GM10266 (cell line): ENCODE data around the gene EEF1AKMT2.

Experiments used
- DNase-seq: peaks from one replicate; pipeline ENCODE4 v3.0.0; 2012; ENCODE audit errors: extremely low spot score
- TF ChIP-seq, protein P1 (sequence below): IDR thresholded peaks from 2 replicates; pipeline ENCODE4 v1.5.1; 2012; ENCODE audit warnings: mild to moderate bottlenecking, low read depth; ENCODE audit not compliant: control insufficient read depth, insufficient read depth; ENCODE audit errors: missing control alignments

The EEF1AKMT2 gene

DNA sequence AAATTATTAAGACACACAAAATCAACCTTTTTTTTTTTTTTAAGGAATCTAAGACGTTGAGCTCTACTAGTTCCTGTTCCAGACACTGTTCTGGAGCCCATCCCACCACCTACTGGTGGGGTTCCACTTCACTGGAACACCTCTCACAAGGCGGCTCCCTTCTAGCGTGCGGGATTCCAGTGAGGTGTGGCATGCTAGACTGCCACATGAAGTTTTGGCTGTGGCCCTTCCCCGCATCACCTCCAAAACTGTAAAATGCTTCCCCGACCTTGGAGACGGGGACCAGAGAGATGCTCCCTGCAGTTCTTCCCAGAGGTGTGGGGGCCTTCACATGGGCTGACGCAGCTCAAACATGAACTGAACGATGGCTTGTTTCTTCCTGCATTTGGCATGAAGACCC is 60.1 kb downstream of the EEF1AKMT2 start:
- TF ChIP-seq, protein P1, sequence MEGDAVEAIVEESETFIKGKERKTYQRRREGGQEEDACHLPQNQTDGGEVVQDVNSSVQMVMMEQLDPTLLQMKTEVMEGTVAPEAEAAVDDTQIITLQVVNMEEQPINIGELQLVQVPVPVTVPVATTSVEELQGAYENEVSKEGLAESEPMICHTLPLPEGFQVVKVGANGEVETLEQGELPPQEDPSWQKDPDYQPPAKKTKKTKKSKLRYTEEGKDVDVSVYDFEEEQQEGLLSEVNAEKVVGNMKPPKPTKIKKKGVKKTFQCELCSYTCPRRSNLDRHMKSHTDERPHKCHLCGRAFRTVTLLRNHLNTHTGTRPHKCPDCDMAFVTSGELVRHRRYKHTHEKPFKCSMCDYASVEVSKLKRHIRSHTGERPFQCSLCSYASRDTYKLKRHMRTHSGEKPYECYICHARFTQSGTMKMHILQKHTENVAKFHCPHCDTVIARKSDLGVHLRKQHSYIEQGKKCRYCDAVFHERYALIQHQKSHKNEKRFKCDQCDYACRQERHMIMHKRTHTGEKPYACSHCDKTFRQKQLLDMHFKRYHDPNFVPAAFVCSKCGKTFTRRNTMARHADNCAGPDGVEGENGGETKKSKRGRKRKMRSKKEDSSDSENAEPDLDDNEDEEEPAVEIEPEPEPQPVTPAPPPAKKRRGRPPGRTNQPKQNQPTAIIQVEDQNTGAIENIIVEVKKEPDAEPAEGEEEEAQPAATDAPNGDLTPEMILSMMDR = no peak
- DNase-seq = no peak

DNA sequence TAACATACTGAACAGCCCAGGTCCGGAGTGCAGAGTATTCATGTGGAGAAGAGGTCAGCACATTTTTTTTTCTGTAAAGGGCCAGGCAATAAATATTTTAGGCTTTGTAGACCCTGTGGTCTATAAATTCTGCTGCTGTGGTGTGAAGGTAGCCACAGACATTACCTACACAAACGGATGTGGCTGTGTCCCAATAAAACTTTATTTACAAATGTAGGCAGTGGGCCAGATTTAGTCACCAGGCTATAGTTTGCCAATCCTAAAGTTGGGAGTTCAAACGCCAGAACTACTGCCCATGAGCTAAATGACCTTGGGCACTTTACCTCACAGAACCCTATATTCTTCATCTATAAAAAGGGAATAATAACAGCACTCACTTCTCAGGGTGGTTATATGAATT is 60.9 kb downstream of the EEF1AKMT2 start:
- TF ChIP-seq, protein P1 = no peak
- DNase-seq = no peak

DNA sequence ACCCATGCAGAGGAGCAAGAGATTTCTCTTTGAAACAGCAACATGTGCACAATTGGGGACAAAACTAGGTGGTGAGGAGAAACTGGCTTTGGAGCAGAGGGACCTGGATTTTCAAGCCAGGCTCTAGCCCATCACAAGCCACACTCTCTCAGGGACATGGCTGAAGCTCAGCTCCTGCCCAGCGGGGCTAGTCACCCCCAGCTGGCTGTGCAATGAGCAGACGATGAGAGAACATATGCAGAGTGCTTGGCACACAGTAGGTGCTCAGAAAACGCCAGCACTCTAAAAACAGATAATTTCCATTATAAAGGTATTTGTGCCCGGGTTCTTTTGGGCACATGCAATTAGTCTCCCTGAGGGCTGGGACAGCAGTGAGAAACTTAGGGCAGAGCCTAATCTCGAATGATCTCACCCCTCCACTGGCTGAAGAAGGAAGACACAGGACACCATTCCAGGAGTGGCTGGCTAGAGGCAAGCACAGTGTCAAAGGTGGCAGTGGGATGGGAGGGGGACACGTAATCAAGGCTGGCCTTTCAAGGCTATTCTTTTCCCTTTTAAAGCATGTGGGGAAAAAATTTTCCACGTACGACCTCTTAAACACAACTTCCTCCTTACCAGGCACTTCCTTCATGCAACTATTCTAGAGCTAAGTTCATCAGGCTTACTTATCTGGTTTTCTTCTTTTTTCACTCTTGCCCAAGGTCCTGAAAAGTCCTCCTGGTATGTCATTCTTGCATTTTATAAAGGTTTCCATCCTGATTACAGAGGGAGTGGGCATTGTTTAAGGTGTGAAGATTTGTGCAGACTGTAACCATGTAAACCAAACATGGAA is 62.6 kb downstream of the EEF1AKMT2 start:
- TF ChIP-seq, protein P1 = no peak
- DNase-seq = no peak

DNA sequence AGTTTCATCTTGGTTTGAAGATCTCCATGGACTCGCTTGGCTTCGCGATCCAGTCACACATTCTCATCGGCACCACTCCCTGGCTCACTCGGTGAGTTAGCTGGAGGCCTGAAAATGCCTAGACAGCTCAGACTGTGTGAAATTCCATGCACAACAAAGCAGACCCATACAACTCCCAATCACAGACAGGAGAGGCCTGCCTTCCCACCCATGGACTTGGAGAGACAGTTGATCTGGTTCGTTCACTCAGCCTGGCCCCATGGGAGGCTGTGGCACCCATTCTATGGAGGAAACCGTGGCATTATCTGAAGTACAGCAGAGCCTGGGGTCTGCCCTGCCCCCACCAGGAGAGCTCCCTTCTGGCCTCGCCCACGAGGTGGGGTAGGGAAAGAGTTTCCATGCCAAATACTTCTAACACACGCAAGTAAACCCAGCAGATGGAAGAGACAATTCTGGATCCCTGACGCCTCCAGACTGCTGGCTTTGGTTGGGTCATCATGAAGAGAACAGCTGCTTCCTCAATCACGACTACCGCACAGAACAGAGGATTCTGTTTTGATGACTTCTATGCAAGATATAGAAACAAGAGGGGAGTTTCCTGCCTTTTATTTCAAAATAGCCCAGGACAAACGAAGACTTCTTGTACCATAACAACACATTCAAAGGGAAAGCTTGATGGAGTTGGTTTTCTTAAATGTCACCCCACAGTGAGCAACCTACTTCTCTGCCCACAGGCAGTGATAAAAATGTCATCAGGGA is 63.4 kb downstream of the EEF1AKMT2 start:
- peak; percentile 42 for DNase-seq
- TF ChIP-seq, protein P1 = no peak

DNA sequence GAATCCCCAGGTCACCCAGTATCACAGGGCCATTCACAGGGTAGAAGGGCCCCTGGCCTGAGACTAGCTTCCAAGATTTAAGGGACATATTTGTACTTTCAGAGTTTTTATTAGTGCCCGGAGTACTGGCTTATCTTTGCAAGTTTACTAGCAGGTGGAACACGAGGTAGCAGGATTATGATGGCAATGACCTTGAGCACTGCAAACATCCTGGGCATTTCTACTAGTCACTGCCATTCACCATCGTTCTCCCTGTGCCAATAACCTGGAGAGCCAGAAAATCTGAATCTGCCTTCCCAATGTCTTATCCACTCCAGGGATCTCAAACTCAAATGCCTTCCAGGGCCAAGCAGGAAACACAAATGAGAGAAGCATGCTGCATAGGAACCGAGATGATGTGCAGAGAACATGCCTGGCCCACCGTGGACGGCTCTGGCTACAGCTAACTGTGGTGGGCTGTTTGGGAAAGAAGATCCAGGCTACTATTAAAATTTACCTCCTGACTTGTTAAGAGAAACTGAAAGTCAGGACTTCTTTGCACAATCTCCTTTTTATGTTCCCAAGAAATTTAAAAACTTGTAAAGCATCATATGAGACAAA is 64.2 kb downstream of the EEF1AKMT2 start:
- TF ChIP-seq, protein P1 = no peak
- no peak for DNase-seq

DNA sequence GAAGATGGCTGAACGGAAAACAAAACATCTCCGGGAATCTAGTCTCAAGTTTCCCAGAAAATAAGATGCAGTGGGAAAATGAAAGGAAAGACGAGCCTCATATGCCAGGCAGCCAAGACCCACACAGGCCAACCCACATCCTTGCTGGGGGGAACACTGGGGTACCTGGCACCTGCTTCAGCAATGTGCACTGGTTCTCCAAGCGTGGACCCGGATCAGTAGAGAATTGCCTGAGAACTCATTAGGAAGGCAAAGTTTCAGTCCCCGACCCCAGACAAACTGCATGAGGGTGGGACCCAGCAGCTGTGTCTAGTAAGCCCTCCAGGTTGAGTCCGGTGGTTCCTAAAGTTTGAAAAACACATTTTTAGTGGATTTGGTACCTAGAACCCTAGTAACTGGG is 65.9 kb downstream of the EEF1AKMT2 start:
- no peak for DNase-seq
- TF ChIP-seq, protein P1 = no peak
